ENCODE measurements around the gene LRRC1. TPM values are rescaled to one million over a fixed set of nuclear protein-coding genes. Genes with fewer than 3 reads are reported as not detected.
A peak's percentile ranks its signal among the peaks of the same experiment; 100 is the strongest.

Gene LRRC1
- total and polyA plus RNA-seq, 2 experiments from 2014 or later, result 11.3 to 16.6 TPM

- Histone ChIP-seq H3K4me3 (no peak overlapping the region), H3K4me2 (peak overlapping the region; percentile 8), H3F3A (replicated peaks; ENCODE audit: low read depth) (no peaks in the 10 kb centered on the region), H3K9me2 (ENCODE audit: insufficient read depth) (no peaks in the 10 kb centered on the region), H3K27ac (ENCODE audit: low read depth) (no peak overlapping the region), H3K79me2 (replicated peaks; ENCODE audit: insufficient read depth) (no peaks in the 10 kb centered on the region), H3K36me3 (ENCODE audit: insufficient read depth) (no peaks in the 10 kb centered on the region), H4K20me1 (replicated peaks; ENCODE audit: insufficient read depth) (no peaks in the 10 kb centered on the region), H3K27me3 (ENCODE audit: insufficient read depth) (no peaks in the 10 kb centered on the region), H3K4me1 (ENCODE audit: insufficient read depth) (peaks cover 45% of the 10 kb centered on the region), H2AFZ (no peak overlapping the region)
- H3K4me3 Mint-ChIP-seq, result no peak overlapping the region
- TF ChIP-seq, protein P1, sequence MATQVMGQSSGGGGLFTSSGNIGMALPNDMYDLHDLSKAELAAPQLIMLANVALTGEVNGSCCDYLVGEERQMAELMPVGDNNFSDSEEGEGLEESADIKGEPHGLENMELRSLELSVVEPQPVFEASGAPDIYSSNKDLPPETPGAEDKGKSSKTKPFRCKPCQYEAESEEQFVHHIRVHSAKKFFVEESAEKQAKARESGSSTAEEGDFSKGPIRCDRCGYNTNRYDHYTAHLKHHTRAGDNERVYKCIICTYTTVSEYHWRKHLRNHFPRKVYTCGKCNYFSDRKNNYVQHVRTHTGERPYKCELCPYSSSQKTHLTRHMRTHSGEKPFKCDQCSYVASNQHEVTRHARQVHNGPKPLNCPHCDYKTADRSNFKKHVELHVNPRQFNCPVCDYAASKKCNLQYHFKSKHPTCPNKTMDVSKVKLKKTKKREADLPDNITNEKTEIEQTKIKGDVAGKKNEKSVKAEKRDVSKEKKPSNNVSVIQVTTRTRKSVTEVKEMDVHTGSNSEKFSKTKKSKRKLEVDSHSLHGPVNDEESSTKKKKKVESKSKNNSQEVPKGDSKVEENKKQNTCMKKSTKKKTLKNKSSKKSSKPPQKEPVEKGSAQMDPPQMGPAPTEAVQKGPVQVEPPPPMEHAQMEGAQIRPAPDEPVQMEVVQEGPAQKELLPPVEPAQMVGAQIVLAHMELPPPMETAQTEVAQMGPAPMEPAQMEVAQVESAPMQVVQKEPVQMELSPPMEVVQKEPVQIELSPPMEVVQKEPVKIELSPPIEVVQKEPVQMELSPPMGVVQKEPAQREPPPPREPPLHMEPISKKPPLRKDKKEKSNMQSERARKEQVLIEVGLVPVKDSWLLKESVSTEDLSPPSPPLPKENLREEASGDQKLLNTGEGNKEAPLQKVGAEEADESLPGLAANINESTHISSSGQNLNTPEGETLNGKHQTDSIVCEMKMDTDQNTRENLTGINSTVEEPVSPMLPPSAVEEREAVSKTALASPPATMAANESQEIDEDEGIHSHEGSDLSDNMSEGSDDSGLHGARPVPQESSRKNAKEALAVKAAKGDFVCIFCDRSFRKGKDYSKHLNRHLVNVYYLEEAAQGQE (IDR thresholded peaks at IDR 0.05; ENCODE audit: unreplicated experiment), result no peak
- TF ChIP-seq POLR2AphosphoS5 (IDR thresholded peaks at IDR 0.05; ENCODE audit: low read depth) (no peak), STAT1 (IDR thresholded peaks at IDR 0.05; ENCODE audit: unreplicated experiment) (no peak), NANOG (IDR thresholded peaks at IDR 0.05; ENCODE audit: borderline replicate concordance) (no peak), CTCF (conservative IDR thresholded peaks at IDR 0.05; ENCODE audit: low read depth in 2 of 2) (no peak)
- peaks cover 4% of the 10 kb centered on the region for H3K27me3 Mint-ChIP-seq (ENCODE audit: insufficient read depth, low read depth, poor library complexity)
- H3K36me3 Mint-ChIP-seq (ENCODE audit: low read depth), result no peaks in the 10 kb centered on the region
- ATAC-seq (no peak), DNase-seq (ENCODE audit: low spot score) (no peak)
- no peaks in the 10 kb centered on the region for H3K9me3 Mint-ChIP-seq
- peak overlapping the region; percentile 91 for H3K27ac Mint-ChIP-seq
- H3K4me1 Mint-ChIP-seq, result peaks cover 52% of the 10 kb centered on the region
These were observed 94.1 kb downstream of the LRRC1 start for GRCh38 chr6:53888931-53889330.

DNA sequence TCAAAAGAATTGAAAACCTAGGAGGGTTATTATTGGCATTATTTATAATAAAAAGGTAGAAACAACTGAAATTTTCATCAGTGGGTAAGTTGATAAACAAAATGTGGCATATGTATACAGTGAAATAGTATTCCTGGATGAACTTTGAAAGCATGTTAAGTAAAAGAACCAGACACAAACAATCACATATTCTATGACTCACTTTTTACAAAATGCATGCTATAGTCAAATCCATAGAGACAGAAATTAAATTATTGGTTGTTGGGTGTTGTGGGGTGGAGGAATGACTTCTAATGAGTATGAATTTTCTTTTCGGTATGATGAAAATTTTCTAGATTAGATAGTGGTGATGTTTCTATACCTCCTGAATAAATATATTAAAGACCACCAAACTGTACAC is 94.6 kb downstream of the LRRC1 start:
- no peak overlapping the region for H2AFZ ChIP-seq
- H3K27me3 ChIP-seq (ENCODE audit: insufficient read depth), result no peaks in the 10 kb centered on the region
- H3K9me3 Mint-ChIP-seq, result no peaks in the 10 kb centered on the region
- peak overlapping the region; percentile 8; the same call in 1 of the 2 replicates for H3K4me2 ChIP-seq
- no peaks in the 10 kb centered on the region for H3K36me3 Mint-ChIP-seq (ENCODE audit: low read depth)
- TF ChIP-seq CTCF (conservative IDR thresholded peaks at IDR 0.05; ENCODE audit: low read depth in 2 of 2), result no peak
- no peak for TF ChIP-seq STAT1 (IDR thresholded peaks at IDR 0.05; ENCODE audit: unreplicated experiment)
- no peak for TF ChIP-seq NANOG (IDR thresholded peaks at IDR 0.05; ENCODE audit: borderline replicate concordance)
- no peak for TF ChIP-seq ZNF114 (CRISPR knock-in tag; IDR thresholded peaks at IDR 0.05)
- TF ChIP-seq POLR2AphosphoS5 (IDR thresholded peaks at IDR 0.05; ENCODE audit: low read depth), result no peak
- TF ChIP-seq, protein P2, sequence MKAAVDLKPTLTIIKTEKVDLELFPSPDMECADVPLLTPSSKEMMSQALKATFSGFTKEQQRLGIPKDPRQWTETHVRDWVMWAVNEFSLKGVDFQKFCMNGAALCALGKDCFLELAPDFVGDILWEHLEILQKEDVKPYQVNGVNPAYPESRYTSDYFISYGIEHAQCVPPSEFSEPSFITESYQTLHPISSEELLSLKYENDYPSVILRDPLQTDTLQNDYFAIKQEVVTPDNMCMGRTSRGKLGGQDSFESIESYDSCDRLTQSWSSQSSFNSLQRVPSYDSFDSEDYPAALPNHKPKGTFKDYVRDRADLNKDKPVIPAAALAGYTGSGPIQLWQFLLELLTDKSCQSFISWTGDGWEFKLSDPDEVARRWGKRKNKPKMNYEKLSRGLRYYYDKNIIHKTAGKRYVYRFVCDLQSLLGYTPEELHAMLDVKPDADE (IDR thresholded peaks at IDR 0.05), result no peak
- TF ChIP-seq EZH2 (IDR thresholded peaks at IDR 0.05; ENCODE audit: low read depth, unreplicated experiment), result no peak
- TF ChIP-seq, protein P1 (IDR thresholded peaks at IDR 0.05; ENCODE audit: unreplicated experiment), result no peak
- no peaks in the 10 kb centered on the region for H3K79me2 ChIP-seq (replicated peaks; ENCODE audit: insufficient read depth)
- peaks cover 4% of the 10 kb centered on the region for H3K27me3 Mint-ChIP-seq (ENCODE audit: insufficient read depth, low read depth, poor library complexity)
- H3K4me1 ChIP-seq (ENCODE audit: insufficient read depth), result peaks cover 45% of the 10 kb centered on the region
- H3F3A ChIP-seq (replicated peaks; ENCODE audit: low read depth), result no peaks in the 10 kb centered on the region
- ATAC-seq (no peak), DNase-seq (ENCODE audit: low spot score) (no peak)
- H3K27ac ChIP-seq (ENCODE audit: low read depth), result no peak overlapping the region
- H3K9me2 ChIP-seq (ENCODE audit: insufficient read depth), result no peaks in the 10 kb centered on the region
- no peak overlapping the region for H3K4me3 ChIP-seq
- peaks cover 57% of the 10 kb centered on the region for H3K4me1 Mint-ChIP-seq
- peak overlapping the region; percentile 90 for H3K27ac Mint-ChIP-seq
- H3K4me3 Mint-ChIP-seq, result no peak overlapping the region
- no peaks in the 10 kb centered on the region for H4K20me1 ChIP-seq (replicated peaks; ENCODE audit: insufficient read depth)
- H3K36me3 ChIP-seq (ENCODE audit: insufficient read depth), result no peaks in the 10 kb centered on the region
